GM19468 (cell line): ENCODE measurements around the gene SNX15.
"Not testable (repeated sequence)": the region's sequence is repeated elsewhere in the genome, so short reads cannot be mapped to it uniquely, and the experiment has no call there.

Experiments used
- ATAC-seq: cut with Tn5 transposase; IDR thresholded peaks from one replicate; pipeline ENCODE4 v1.9.1; 2021; ENCODE audit warnings: mild to moderate bottlenecking, moderate library complexity, moderate number of reproducible peaks; ENCODE audit not compliant: unreplicated experiment; ENCODE audit errors: extremely low read depth

SNX15 gene

DNA sequence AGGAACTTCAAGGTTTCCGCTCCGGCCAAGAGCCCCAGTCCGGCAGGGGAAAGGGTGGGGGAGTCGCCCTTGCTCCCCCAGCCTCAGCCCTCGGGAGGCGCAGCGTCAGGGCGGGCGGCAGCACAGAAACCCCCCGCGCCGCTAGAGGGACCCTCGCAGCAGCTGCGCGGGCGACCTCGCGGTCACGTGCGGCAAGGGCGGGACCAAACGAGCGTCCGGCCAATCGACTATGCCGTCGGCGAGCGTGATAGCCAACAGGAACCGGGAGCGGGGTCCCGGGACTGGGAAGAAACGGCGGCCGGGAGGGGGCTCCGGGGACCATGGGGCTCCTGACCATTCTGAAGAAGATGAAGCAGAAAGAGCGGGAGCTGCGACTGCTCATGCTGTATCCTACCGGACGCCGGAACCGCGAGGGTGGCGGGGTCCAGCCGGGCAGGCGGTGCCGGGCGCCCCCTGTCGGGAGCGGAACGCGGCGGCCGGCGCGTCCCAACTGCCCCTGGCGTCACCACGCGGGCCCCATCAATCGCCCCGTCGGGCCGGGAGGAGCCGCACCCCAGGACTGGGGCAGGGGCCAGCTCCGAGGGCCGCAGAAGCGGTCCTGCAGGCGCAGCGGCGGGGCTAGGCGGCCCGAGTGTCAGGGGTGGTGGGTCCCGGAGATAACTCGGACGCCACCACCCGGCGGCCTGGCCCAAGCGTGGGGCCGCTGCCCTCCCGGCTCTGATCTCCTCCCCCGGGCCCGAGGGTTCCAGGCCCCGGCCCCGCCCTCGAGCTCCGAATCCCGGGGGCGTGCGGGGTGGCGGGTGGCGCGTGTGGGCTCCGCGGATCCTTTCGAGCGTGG is 13.1 kb upstream of the SNX15 start, which contains the start of gene ARL2:
TSS of gene ARL2 (plus strand) at position 273 of the 838 bp plus-strand sequence. CDS start at position 321, 48 bp downstream.
- ATAC-seq = peak; percentile 38

DNA sequence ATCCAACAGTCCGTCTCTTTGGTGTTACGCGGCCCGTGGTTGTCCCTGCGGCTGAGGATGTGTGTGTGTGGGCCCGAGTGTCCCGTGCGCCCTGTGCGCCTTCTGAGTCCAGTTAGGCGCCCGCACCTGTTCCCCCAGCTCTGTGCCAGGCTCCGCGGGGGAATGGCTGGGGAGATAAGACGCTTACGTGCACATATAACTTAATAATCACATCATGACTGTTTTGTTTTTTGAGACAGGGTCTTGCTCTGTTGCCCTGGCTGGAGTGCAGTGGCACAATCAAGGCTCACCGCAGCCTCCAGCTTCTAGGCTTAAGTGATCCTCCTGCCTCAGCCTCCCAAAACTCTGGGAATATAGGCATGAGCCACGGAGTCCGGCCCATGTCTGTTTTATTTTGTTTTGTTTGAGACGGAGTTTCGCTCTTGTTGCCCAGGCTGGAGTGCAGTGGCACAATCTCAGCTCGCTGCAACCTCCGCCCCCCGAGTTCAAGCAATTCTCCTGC is 12.5 kb upstream of the SNX15 start:
- no peak for ATAC-seq

DNA sequence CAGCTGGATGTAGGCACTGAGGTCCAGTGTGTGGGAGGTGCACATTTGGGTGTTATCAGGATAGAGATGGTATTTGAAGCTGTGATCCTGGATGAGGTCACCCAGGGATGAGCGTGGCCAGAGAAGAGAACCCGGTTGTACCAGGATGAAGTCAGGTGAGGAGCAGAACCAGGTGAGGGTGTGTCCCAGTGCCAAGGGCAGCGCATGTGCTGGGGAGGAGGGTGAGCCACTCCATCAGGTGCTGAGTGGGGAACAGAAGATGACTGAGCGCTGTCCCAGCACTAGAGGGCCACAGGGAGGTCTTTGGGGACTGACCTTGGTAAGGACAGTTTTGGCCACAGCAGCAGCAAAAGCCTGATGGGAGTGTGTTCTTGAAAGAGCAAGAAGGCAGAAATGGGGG is 10.5 kb upstream of the SNX15 start:
- no peak for ATAC-seq

DNA sequence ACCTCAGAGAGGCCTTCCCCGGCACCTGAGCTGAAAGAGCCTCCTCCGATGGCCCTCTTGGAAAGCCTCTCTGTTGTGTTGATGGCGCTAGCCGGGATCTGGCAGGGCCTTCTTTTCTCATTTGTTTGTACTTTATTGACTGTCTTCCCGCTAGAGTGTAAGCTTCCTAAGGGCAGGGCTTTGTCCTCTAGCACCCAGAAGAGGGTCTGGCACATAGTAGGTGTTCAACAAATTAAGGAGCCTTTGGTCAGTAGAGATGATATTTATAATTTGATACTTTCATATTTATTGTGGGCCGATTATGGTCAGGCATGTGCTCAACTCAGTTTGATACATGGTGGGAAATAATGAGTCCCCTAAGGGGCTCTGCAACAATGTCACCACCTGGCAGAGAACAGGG is 9.3 kb upstream of the SNX15 start:
- no peak for ATAC-seq

DNA sequence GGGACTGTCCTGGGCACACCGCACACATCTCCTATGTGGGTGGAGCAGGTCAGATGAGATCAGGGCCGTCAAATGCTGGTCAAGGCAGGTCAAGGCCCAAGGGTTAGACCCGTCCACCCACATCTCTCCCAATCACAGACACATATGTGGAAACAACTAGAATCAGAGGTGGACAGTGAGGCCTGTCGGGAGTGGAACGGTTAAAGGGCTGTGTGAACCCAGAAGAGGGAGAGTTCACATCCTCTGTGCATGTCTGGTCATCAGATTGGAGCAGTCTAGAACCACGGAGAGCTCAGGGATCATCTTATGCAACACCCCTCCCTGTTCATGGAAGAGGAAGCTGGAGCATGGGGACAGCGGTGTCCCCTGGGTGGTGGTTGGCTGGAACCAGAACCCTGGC is 7.4 kb upstream of the SNX15 start:
- no peak for ATAC-seq

DNA sequence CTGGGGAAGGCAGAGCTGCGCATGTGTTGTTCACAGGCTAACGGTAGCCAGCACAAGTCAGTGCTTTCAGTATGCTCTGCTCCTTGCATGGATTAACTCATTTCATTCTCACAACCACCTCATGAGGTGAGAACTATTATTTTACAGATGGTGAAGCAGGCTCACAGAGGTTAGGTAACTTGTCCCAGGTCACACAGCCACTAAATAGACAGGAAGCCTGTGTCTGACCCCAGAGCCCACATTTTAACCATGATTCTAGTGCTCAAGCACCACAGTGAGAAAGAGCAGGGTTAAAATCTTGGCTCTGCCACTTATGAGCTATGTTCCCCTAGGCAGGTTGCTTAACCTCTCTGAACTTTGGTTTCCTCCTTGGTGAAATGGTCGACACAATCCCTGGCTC is 6.2 kb upstream of the SNX15 start:
- ATAC-seq = no peak

DNA sequence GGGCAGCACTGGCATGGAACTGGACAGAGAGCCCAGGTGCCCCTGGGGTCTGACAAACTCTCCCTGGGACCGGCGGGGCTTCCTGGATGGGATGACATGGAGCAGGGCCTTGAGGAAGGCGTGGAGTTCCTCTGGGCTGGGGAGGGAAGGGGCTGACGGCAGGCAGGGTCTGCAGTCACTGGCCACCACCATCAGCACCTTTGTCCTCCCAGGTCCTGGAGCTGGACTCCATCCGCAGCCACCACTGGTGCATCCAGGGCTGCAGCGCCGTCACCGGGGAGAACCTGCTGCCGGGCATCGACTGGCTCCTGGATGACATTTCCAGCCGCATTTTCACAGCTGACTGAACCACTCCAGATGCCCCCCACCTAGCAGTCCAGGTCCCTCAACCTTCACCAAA is 5.7 kb upstream of the SNX15 start:
- no peak for ATAC-seq

DNA sequence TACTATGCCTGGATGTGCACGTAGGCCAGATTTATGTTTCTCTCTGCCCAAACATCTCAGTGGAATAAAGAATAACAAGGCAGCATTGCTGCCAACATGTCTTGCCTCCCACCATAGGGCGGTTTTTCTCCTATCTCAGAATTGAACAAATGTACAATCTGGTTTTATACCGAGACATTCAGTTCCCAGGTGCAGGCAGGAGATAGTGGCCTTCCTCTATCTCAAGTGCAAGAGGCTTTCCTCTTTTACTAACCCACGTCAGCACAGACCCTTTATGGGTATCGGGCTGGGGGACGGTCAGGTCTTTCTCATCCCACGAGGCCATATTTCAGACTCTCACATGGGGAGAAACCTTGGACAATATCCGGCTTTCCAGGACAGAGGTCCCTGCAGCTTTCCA is 3.7 kb upstream of the SNX15 start:
- ATAC-seq = not testable (repeated sequence)

DNA sequence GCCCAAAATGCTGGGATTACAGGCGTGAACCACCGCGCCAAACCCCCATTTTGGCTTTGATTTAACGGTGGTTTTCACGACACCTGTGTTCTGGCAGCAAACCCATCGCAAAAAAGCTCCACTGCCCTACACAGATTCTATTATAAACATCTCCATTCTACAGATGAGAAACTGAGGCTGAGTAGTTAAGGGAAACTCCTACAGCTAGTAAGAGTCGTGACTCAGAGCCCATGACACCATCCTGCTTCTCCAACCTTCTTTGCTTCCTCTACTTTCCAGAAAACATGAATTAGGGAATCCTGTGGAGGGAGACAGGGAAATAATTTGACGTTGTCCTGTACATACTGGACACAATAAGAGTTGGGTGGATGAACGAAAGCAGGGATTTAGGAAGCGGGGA is 429 bp upstream of the SNX15 start:
- ATAC-seq = no peak

DNA sequence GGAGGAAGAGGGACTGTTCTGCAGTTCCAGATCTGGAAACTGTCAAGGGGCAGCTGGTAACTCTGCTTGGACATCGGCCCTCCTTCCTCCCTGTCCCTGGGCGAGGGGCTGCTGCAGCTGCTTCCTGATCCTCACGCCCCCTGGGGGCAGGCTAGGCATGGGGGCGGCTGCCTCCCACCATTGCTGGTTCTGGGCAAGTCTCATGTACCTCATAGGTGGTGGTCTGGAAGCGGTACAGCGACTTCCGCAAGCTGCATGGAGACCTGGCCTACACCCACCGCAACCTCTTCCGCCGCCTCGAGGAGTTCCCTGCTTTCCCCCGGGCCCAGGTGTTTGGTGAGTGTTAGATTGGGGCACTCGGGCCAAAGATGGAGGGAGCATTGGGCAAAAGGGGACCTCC is 5.0 kb downstream of the SNX15 start:
- no peak for ATAC-seq

DNA sequence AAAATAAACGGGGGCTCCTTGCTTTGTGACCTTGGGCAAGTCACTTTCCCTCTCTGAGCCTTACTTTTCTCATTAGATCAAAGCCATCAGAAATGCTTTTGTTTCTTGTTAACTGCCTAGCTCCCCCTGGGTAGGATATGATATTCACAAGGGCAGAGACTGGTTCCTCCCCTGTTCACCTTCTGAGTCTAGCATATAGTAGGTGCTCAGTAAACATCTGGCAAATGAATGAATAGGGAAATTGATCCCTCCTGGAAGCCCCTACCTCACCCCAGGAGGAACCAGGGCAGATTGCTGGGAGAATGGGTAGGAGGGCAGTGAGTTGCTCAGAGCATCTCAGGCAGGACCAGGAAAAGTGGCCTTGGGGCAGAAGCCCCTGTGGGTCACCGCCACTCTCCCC is 7.2 kb downstream of the SNX15 start:
- ATAC-seq = no peak

DNA sequence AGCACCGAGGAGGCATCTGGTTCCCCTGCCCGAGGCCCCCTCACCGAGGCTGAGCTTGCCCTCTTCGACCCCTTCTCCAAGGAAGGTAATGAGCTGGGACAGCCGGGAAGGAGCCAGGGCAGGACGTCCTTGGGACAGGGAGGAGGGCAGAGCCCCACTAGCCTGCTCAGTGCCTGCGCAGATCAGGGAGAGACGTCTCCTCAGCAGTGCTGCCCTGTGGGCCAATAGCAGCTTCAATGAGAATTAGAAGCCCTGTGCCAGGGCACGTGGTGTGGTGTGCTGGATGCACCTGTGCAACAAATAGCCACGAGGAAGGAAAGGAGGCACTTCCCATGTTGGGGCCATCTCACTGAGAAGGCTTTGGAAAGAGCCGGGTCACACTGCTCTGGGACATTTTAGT is 8.3 kb downstream of the SNX15 start:
- no peak for ATAC-seq

DNA sequence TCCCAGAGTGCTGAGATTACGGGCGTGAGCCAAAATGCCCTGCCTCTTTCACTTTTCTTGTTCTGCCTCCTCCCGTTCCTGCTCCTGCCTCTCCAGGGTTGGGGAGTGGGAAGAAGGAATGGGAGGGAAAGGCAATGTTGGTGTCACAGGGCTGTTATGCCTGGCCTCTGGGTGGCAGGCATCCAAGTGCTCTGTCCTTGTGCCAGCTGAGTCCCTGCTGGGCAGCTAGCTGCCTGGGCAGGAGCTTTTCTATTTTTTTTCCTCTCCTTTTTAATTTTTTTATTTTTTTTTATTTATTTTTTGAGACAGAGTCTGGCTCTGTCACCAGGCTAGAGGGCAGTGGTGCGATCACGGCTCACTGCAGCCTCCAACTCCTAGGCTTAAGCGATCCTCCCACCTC is 9.7 kb downstream of the SNX15 start:
- ATAC-seq = no peak

DNA sequence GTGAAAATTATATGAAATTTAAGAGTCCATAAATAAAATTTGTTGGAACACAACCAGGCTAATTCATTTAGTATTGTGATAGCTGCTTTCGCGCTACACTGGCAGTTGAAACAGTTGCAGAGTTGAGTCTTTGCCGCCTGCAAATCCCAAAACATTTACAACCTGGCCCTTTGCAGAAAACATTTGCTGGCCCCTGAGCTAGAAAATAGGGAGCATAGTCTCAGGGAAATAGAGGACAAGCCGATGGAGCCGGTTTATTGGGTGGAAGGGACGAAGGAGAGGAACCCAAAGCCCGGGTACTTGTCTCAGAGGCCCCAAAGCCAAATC is 13.2 kb downstream of the SNX15 start:
- no peak for ATAC-seq

DNA sequence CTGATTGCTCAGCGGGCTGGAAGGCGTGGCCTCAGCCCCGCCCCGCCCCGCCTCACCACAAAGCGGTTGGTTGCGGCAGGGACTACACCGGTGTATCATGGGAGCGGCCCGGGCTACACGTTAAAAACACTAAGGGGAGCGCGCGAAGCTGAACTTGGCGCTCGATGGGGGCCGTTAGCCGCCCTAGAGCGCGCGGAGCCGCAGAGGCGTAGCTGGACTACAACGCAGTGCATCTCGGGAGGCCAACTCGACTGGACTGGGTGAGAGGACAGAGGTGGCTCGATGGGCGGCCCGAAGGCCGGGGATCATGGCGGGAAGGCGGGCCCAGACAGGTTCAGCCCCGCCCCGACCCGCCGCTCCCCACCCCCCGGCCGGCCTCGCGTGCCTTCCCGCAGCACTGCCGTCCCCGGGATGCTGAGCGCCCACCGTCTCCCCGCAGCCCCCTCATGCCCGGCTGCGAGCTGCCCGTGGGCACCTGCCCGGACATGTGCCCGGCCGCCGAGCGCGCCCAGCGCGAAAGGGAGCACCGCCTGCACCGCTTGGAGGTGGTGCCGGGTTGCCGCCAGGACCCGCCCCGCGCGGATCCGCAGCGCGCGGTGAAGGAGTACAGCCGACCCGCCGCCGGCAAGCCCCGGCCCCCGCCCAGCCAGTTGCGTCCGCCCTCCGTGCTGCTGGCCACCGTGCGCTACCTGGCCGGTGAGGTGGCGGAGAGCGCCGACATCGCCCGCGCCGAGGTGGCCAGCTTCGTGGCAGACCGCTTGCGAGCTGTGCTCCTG is 13.8 kb downstream of the SNX15 start, which contains the start of gene SAC3D1:
TSS of gene SAC3D1 (plus strand) at position 364 of the 776 bp plus-strand sequence. CDS start at position 447, 83 bp downstream.
- peak; percentile 66 for ATAC-seq

DNA sequence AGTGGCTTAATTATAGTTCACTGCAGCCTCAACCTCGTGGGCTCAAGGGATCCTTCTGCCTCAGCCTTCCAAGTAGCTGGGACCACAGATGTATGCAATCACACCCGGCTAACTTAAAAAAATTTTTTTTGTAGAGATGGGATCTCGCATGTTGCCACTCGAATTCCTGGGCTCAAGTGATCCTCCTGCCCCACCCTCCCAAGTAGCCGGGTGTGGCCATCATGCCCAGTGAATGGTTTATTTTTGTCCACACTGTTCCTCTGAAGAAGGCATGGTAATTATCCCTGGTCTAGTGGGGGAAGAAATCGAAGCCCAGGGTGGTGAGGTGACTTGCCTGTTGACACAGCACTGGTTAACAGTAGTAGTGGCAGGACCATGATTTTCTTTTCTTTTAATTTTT is 15.7 kb downstream of the SNX15 start:
- no peak for ATAC-seq

DNA sequence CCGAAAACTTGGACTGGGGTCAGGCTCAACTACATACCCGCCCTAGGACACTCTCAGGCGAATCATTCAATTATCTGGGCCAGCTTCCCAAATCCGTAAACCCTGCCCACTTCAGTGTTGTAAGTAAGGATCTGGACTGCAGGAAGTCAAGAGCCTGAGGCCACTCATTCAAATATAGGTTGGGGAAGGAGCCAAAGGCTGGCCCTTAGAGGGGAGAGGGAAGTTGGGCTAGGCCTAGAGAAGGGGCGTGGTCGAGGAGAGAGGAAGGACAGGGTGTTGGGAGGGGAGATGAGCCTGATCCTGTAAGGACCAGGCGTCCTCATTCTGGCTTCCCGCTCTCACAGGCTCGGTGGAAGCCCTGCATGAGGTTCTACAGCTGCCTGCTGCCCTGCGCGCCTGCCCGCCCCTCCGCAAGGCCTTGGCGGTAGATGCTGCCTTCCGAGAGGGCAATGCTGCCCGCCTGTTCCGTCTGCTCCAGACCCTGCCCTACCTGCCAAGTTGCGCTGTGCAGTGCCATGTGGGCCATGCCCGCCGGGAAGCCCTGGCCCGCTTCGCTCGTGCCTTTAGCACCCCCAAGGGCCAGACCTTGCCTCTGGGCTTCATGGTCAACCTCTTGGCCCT is 16.8 kb downstream of the SNX15 start:
- no peak for ATAC-seq

DNA sequence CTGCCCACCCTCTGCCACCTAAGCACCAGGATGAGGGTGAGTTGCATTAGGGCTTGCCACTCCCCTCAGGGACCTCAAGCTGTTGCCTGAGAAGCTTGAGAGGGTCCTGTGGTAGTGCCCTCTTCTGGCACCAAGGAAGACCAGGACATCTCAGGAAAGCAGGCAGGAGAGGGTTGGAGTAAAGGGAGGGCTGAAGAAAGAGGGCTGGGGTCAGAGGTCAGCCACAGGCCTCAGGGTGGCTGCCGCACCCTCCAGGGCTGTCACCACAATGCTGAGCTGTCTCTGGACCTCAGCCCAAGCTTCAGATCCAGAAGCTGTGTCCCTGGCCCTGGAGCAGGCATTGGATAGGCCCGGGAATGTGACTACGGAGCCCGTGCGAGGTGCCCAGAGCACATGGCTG is 17.8 kb downstream of the SNX15 start:
- ATAC-seq = no peak

DNA sequence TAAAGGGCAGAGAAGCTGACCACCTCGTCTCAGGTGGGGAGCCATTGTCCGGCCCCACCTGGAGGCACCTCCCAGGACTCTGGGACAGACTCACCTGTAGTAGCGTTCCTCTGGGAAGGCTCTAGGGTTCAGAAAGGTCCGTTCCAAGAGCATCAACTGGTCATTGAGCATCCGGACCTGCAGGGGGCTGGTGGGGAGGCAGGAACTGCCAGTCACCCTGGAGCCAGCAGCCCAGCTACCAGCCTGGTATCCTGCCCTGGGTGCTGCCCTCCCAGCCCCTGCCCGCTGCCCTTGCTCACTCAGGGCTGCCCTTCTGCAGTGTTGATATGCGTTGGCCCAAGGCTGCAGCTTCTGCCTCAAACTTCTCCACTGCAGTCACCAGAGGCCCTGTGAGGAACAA is 18.5 kb downstream of the SNX15 start:
- ATAC-seq = no peak

DNA sequence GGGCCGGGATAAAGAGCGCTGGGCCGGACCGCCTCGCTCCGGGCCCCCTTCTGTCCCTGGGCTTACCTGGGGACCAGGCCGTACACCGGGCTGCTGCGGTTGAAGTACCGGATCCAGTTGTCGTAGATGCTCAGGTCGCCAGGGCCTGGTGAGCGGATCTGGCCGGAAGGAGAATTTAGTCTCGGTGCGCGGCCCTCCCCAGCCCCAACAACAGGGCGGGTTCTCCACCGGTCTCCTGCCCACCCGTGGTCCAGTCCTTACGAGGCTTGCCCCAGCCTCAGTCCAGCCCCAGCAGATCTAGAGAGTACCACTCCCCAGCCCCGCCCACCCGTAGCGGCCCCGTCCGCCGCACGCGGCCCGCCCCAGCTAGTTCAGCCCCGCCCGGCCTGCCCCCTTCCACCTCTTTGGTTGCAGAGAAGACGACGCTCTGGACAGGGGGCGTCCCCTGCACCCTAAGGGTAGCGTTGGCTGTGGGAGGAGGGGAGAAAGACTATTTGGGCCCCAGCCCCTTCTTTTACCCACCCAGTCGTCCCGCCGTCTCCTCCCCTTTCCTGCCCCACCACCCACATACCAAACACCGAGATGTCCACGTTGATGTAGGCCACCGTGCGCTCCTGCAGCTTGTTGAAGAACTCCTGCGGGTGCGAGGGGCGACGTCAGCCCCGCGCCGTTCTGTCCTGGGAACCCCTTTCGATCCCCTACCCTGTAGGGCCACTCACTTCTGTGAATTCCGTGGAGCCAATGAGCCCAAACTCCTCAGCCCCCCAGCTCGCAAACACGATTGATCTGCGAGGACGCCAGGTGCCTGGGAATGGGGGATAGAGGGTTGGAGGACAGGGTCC is 20.6 kb downstream of the SNX15 start:
- no peak for ATAC-seq
